WERI-Rb-1 (cell line): ENCODE measurements around the gene PRKACA.

Experiments used
- DNase-seq: peaks from one replicate; pipeline ENCODE4 v3.0.0-alpha.2; 2020
- H3K27ac ChIP-seq: fragments of 250-450 bp; sonication (Bioruptor Pico); 2 replicates; pipeline ENCODE4 v1.5.1; 2020; ENCODE audit warnings: mild to moderate bottlenecking, moderate library complexity
- H3K27me3 ChIP-seq: fragments of 250-450 bp; sonication (Bioruptor Pico); 2 replicates; pipeline ENCODE4 v1.5.1; 2021; ENCODE audit warnings: mild to moderate bottlenecking, low read depth, moderate library complexity; ENCODE audit not compliant: insufficient read depth, severe bottlenecking
- H3K36me3 ChIP-seq: fragments of 250-450 bp; sonication (Bioruptor Pico); 2 replicates; pipeline ENCODE4 v1.5.1; 2020; ENCODE audit warnings: mild to moderate bottlenecking, moderate library complexity
- H3K4me3 ChIP-seq: 2 replicates; pipeline ENCODE4 v1.5.1; 2011; ENCODE audit warnings: low read depth, mild to moderate bottlenecking, control low read depth, low read length
- H3K9me3 ChIP-seq: fragments of 250-450 bp; sonication (Bioruptor Pico); 2 replicates; pipeline ENCODE4 v1.5.1; 2021; ENCODE audit warnings: mild to moderate bottlenecking, moderate library complexity; ENCODE audit not compliant: severe bottlenecking
- TF ChIP-seq, protein P1 (sequence below): IDR thresholded peaks from 2 replicates; pipeline ENCODE4 v1.5.1; 2011; ENCODE audit warnings: low read depth, mild to moderate bottlenecking, control low read depth, inconsistent platforms, low read length

The PRKACA gene

GRCh38 chr19:14117668-14118164 is at the start of gene PRKACA:
Gene PRKACA, minus strand, starts transcription at chr19:14117762. Its CDS starts 215 bp downstream, at chr19:14117547.
- peak; percentile 98 for DNase-seq
- peak within 1 kb of the TSS; percentile 95 for H3K27ac ChIP-seq
- H3K9me3 ChIP-seq = no peaks in the 10 kb centered on the region
- H3K36me3 ChIP-seq = peaks cover 22% of the 10 kb centered on the region
- TF ChIP-seq, protein P1, sequence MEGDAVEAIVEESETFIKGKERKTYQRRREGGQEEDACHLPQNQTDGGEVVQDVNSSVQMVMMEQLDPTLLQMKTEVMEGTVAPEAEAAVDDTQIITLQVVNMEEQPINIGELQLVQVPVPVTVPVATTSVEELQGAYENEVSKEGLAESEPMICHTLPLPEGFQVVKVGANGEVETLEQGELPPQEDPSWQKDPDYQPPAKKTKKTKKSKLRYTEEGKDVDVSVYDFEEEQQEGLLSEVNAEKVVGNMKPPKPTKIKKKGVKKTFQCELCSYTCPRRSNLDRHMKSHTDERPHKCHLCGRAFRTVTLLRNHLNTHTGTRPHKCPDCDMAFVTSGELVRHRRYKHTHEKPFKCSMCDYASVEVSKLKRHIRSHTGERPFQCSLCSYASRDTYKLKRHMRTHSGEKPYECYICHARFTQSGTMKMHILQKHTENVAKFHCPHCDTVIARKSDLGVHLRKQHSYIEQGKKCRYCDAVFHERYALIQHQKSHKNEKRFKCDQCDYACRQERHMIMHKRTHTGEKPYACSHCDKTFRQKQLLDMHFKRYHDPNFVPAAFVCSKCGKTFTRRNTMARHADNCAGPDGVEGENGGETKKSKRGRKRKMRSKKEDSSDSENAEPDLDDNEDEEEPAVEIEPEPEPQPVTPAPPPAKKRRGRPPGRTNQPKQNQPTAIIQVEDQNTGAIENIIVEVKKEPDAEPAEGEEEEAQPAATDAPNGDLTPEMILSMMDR = no peak
- no peaks in the 10 kb centered on the region for H3K27me3 ChIP-seq
- peak within 1 kb of the TSS; percentile 56 for H3K4me3 ChIP-seq

DNA sequence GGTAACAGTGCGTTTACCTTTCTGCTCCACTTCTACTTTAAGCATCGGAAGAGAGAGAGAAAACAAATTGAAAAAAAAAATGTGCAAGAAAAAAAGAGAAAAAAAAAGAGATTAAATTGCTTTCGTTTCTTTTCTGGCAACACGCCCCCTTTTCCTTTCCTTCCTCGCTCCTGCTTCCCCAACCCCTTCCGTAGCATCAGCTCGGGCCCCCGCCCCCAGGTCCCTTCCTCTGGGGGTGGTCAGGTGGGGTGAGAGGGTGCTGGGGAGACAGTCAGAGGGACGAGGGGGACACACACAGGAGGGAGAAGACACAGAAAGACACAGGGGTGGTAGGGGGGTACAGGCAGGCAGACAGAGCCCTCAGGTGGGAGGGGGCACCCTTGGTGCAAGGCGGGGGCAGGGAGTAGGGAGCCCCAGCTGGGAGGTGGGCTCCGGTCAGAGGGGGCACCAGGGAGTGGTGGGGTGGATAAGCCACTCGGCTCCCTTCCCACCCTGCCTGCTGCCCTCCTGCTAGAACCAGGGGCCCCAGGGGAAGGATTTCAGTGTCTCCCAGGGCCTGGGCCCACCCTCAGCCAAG is 49.5 kb upstream of the PRKACA start:
- H3K27me3 ChIP-seq = no peaks in the 10 kb centered on the region
- H3K4me3 ChIP-seq = no peak overlapping the region
- TF ChIP-seq, protein P1 = no peak
- no peak for DNase-seq
- no peak overlapping the region for H3K27ac ChIP-seq
- H3K36me3 ChIP-seq = peaks cover 48% of the 10 kb centered on the region
- H3K9me3 ChIP-seq = no peaks in the 10 kb centered on the region

GRCh38 chr19:14165990-14166830 is 48.6 kb upstream of the PRKACA start:
- TF ChIP-seq, protein P1 = no peak
- no peak overlapping the region for H3K4me3 ChIP-seq

GRCh38 chr19:14164724-14165493 is 47.3 kb upstream of the PRKACA start:
- H3K36me3 ChIP-seq = peaks cover 40% of the 10 kb centered on the region
- H3K4me3 ChIP-seq = no peak overlapping the region
- H3K27me3 ChIP-seq = no peaks in the 10 kb centered on the region
- no peak for DNase-seq
- H3K9me3 ChIP-seq = no peaks in the 10 kb centered on the region
- TF ChIP-seq, protein P1 = no peak
- no peak overlapping the region for H3K27ac ChIP-seq

More at GRCh38 chr19:14165990-14166830, 48.6 kb upstream of the PRKACA start:
- Histone ChIP-seq H3K27ac (no peak overlapping the region), H3K9me3 (no peaks in the 10 kb centered on the region), H3K27me3 (no peaks in the 10 kb centered on the region), H3K36me3 (peaks cover 48% of the 10 kb centered on the region)
- DNase-seq = no peak

DNA sequence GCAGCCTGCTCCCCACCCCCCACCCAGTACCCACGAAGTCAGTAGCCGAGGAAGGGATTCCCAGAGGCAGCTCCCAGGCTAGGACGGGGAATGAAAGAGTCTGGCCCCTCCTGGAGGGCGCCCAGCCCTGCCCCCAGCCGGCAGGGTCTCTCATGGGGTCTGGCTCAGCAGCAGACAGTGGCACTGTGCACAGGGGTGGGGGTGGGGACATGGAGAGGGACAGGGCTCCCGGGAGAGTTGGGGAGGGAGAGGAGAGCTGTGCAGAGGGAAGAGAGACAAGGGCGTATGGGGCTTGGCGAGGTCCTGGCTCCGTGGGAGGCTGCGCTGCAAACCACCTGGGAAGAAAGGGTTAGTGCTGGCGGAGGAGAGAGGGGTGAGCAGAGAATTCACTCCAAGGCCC is 46.5 kb upstream of the PRKACA start:
- TF ChIP-seq, protein P1 = no peak
- no peak overlapping the region for H3K4me3 ChIP-seq
- H3K27ac ChIP-seq = no peak overlapping the region
- H3K27me3 ChIP-seq = no peaks in the 10 kb centered on the region
- no peaks in the 10 kb centered on the region for H3K9me3 ChIP-seq
- peaks cover 40% of the 10 kb centered on the region for H3K36me3 ChIP-seq
- no peak for DNase-seq
